Esophagus (tissue), 2 donors: Measurements from ENCODE around the gene SSUH2. TPM values are rescaled to one million over a fixed set of nuclear protein-coding genes. Genes with fewer than 3 reads are reported as not detected.
"Not testable (repeated sequence)": the region's sequence is repeated elsewhere in the genome, so short reads cannot be mapped to it uniquely, and the experiment has no call there.

Experiments used
- H3K27ac ChIP-seq, 2 donors: one replicate each; pipeline ENCODE4 v1.5.1; 2013; ENCODE audit warnings: low read depth in 2 of 2, mild to moderate bottlenecking in 2 of 2, inconsistent platforms in 1 of 2, low read length in 1 of 2, moderate library complexity in 1 of 2
- H3K27me3 ChIP-seq, 2 donors: one replicate each; pipeline ENCODE4 v1.6.1; 2013; ENCODE audit warnings: low read length in 2 of 2, control low read depth in 1 of 2, mild to moderate bottlenecking in 1 of 2; ENCODE audit not compliant: insufficient read depth in 2 of 2, control insufficient read depth in 1 of 2
- H3K36me3 ChIP-seq, 2 donors: one replicate each; pipeline ENCODE4 v1.6.1; 2013; ENCODE audit warnings: low read length in 1 of 2; ENCODE audit not compliant: control insufficient read depth in 2 of 2, insufficient read depth in 2 of 2
- H3K4me1 ChIP-seq, 2 donors: one replicate each; pipeline ENCODE4 v1.6.1; 2013; ENCODE audit warnings: low read length in 1 of 2; ENCODE audit not compliant: control insufficient read depth in 2 of 2, insufficient read depth in 2 of 2
- H3K4me3 ChIP-seq, 2 donors: one replicate each; pipeline ENCODE4 v1.5.1; 2013; ENCODE audit warnings: low read length in 2 of 2, mild to moderate bottlenecking in 2 of 2, low read depth in 1 of 2, moderate library complexity in 1 of 2
- H3K9me3 ChIP-seq, 2 donors: one replicate each; pipeline ENCODE4 v1.6.1; 2013; ENCODE audit warnings: mild to moderate bottlenecking in 2 of 2, low read depth in 1 of 2, low read length in 1 of 2, moderate library complexity in 1 of 2; ENCODE audit not compliant: control insufficient read depth in 2 of 2, insufficient read depth in 1 of 2
- WGBS, 2 donors: extraction: QIAGEN DNeasy Blood & Tissue Kit; methylation state at CpG; one replicate each; pipeline ENCODE4 v1.1.7; 2013; 5-methylcytosine and 5-hydroxymethylcytosine counted together
- polyA plus RNA-seq, 2 donors: library from polyadenylated mRNA; stranded (reverse); fragments of 200-250 nt; gene quantifications; one replicate each; pipeline ENCODE4 v1.2.3, GENCODE V29; 2013
- donor health status: healthy with polysubstance abuse.
- donor health status: Bipolar disorder and iron deficiency.

Gene SSUH2
- polyA plus RNA-seq, 2 donors: 0.22 to 0.51 TPM

DNA sequence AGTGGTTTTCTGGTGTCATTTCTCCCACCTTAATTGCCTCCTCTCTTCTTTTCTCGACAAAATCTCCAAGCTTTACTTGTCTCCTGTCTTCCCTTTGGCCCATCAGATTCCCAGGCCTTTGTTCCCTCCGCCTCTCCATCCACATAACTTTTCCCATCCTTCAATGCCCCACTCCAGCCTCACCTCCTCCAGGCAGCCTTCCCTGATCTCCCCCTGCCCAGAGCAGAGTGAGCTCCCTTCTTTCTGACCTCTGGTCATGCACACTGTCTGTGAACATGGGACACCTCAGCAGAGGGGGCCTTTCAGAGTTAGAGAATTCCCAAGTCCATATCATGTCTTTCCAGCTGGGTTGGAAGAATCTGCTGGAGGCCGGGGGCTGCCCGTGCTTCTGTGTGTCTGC, 14.6 kb upstream of the SSUH2 start:
- H3K27me3 ChIP-seq: no peaks in the 10 kb centered on the region
- H3K4me1 ChIP-seq: no peaks in the 10 kb centered on the region
- no peak overlapping the region for H3K4me3 ChIP-seq
- H3K36me3 ChIP-seq: no peaks in the 10 kb centered on the region
- WGBS, 2 donors: 89 to 95% methylated on average over 4 of the region's 4 CpGs
- H3K27ac ChIP-seq: no peak overlapping the region
- no peaks in the 10 kb centered on the region for H3K9me3 ChIP-seq

DNA sequence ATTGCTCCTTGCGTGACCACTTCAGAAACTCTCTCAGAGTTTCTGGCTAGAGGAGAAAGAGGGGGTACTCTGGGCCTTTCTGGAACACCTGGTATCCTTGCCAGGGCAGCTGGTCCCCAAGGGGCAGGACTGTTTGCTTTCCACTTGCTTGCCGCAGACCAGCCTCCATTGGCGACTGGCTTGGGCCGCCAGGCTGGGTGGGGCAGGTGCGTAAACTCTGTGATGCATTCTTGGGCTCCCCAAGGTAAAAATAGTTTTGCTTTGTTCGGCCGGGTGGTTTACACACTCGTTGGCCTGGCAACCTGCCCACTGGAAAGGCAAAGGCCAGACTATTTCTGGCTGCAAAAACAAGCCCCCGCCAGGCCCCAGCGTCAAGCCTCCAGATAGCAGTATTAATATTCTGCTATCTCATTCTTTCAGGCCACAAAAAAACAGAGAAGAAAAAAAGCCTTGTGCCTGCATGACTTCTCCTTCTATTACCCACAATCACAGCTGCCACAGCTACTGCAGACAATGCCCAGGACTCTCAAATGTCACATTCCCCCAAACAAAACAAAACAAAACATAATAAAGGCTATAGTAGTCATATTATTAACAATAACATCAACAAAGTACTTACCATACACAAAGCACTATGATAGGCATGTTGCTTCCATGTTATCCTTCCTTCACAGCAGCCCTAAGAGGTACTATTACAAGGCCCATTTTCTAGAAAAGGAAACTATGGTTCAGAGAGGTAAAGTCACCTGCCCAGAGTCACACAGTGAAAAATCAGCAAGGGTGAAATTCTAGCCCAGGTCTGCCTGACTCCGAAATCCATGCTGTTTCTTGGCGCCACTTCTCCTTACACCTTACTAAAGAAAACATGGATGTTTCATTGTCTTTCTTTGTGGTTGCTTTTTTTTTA, 14.0 kb upstream of the SSUH2 start:
- peaks cover 0 to 3% of the 10 kb centered on the region in 2 donors for H3K9me3 ChIP-seq
- 24% methylated on average over 12 of the region's 12 CpGs for WGBS, 2 donors
- H3K27me3 ChIP-seq: no peaks in the 10 kb centered on the region
- H3K4me3 ChIP-seq: no peak overlapping the region
- no peaks in the 10 kb centered on the region for H3K36me3 ChIP-seq
- no peaks in the 10 kb centered on the region for H3K4me1 ChIP-seq
- H3K27ac ChIP-seq: no peak overlapping the region

- no peaks in the 10 kb centered on the region for H3K4me1 ChIP-seq
- 76% methylated on average over 8 of the region's 8 CpGs for WGBS, 2 donors
These were observed 13.3 kb upstream of the SSUH2 start for GRCh38 chr3:8657804-8658305.

GRCh38 chr3:8656240-8656639, 11.6 kb upstream of the SSUH2 start:
- Histone ChIP-seq H3K4me1 (no peaks in the 10 kb centered on the region), H3K9me3 (peaks cover 0 to 3% of the 10 kb centered on the region in 2 donors), H3K27me3 (no peaks in the 10 kb centered on the region), H3K4me3 (no peak overlapping the region), H3K27ac (no peak overlapping the region), H3K36me3 (no peaks in the 10 kb centered on the region)
- 84 to 86% methylated on average over 8 of the region's 8 CpGs for WGBS, 2 donors

More at GRCh38 chr3:8657804-8658305, 13.3 kb upstream of the SSUH2 start:
- H3K27me3 ChIP-seq: no peaks in the 10 kb centered on the region
- H3K36me3 ChIP-seq: no peaks in the 10 kb centered on the region
- H3K27ac ChIP-seq: no peak overlapping the region
- H3K9me3 ChIP-seq: peaks cover 0 to 3% of the 10 kb centered on the region in 2 donors
- no peak overlapping the region for H3K4me3 ChIP-seq

DNA sequence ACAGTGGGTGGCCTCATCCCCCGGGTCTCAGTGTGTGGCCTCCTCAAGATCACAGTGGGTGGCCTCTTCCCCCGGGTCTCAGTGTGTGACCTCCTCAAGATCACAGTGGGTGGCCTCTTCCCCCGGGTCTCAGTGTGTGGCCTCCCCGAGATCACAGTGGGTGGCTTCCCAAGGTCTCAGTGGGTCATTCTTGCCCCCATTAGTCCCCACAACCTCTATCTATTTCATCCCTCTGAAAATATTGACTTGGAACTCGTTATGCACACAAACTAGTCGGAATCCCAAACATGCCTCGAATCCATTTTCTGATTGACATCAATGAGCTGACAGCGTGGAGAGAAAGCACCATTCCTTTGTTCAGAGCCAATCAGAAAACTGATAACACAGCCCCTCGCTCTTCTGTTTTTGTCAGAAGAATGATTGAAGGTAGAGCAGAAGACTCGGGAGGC, 10.8 kb upstream of the SSUH2 start:
- Histone ChIP-seq H3K27ac (no peak overlapping the region), H3K4me3 (no peak overlapping the region), H3K36me3 (no peaks in the 10 kb centered on the region), H3K4me1 (no peaks in the 10 kb centered on the region), H3K27me3 (no peaks in the 10 kb centered on the region), H3K9me3 (peaks cover 0 to 3% of the 10 kb centered on the region in 2 donors)
- WGBS, 2 donors: 82 to 84% methylated on average over 10 of the region's 10 CpGs

GRCh38 chr3:8654572-8655329, 10.2 kb upstream of the SSUH2 start:
- H3K4me1 ChIP-seq, H3K27me3 ChIP-seq, H3K36me3 ChIP-seq, H3K4me3 ChIP-seq, H3K9me3 ChIP-seq, H3K27ac ChIP-seq: not testable (repeated sequence)
- WGBS, 2 donors: 93 to 95% methylated on average over 5 of the region's 6 CpGs

DNA sequence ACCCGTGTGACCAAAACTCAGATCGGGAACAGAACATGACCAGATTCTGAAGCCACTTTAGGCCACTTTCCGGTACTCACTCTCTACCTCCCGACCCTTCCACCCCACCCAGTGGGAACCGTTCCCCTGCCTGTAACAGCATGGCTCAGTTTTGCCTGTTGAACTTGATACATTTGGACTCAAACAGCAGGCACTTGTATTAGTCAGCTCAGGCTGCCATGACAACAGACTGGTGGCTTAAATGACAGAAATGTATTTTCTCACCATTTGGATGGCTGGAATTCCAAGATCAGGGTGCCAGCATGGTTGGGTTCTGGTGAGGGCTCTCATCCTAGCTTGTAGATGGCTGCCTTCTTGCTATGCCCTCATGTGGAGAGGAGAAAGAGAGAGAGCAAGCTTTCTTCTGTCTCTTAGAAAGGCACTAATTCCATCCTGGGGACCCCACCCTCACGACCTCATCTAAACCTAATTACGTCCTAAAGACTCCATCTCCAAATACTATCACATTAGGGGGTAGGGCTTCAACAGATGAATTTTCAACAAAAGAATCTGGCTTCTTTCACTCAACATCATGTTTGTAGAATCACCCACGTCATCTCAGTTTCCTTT, 9.3 kb upstream of the SSUH2 start:
- no peaks in the 10 kb centered on the region for H3K36me3 ChIP-seq
- peaks cover 0 to 3% of the 10 kb centered on the region in 2 donors for H3K9me3 ChIP-seq
- 91 to 93% methylated on average over 8 of the region's 8 CpGs for WGBS, 2 donors
- no peaks in the 10 kb centered on the region for H3K4me1 ChIP-seq
- no peak overlapping the region for H3K4me3 ChIP-seq
- H3K27me3 ChIP-seq: no peaks in the 10 kb centered on the region
- H3K27ac ChIP-seq: no peak overlapping the region

DNA sequence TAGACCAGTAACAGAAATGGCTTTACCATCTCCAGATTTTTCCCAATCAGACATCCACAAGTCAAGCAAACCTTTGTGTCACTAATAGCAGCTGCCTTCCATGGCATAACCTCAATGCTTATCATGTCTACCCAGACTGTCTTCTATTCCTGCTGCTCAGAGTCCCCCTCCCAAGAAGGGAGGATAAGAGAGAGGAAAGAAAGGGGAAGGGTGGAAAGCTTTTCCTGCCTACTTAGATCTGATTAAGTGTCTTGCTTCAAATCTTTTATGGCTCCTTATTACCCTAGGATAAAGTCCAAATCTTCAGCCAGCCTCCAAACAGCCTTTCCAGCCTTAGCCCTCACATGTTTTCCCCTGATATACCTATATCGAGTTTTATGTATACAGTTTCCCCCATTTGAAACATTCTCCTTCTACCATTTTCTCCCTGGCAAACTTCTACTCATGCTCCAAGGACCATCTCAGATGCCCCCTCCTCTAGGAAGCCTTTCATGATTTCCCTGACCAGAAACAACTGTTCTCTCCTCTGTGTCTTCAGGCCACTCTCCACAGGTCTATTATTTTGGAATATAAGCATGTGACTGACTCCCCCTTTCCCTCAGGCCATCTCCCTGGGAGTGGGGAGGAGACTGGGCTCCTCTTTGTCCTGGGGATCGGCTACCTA, 7.9 kb upstream of the SSUH2 start:
- 66 to 68% methylated on average over 2 of the region's 2 CpGs for WGBS, 2 donors
- H3K27ac ChIP-seq: no peak overlapping the region
- H3K4me1 ChIP-seq: no peaks in the 10 kb centered on the region

More for the DNA sequence above, 7.9 kb upstream of the SSUH2 start:
- no peak overlapping the region for H3K4me3 ChIP-seq
- H3K36me3 ChIP-seq: no peaks in the 10 kb centered on the region
- no peaks in the 10 kb centered on the region for H3K27me3 ChIP-seq
- peaks cover 0 to 3% of the 10 kb centered on the region in 2 donors for H3K9me3 ChIP-seq
